GM10248 (cell line): ENCODE data around the gene ARPP21.

Experiments
- CTCF ChIA-PET: fragments of 300-600 bp; sonication (Branson Sonifier 250); formaldehyde crosslinking; extraction: SDS; loops from one replicate; lab custom pipeline; 2021; ENCODE audit warnings: antibody characterized with exemption; lab: Yijun Ruan, JAX
- POLR2A ChIA-PET: fragments of 350-650 bp; sonication (Branson Sonifier 250); formaldehyde crosslinking; extraction: SDS; loops from one replicate; lab custom pipeline; 2020; ENCODE audit warnings: antibody characterized with exemption; lab: Yijun Ruan, JAX
- DNase-seq: peaks from one replicate; pipeline ENCODE4 v3.0.0; 2012; ENCODE audit errors: extremely low spot score
- CTCF ChIP-seq: IDR thresholded peaks from 2 replicates; pipeline ENCODE4 v1.5.1; 2012; ENCODE audit warnings: mild to moderate bottlenecking, low read depth; ENCODE audit errors: extremely low read depth, missing control alignments, control extremely low read depth

ARPP21 gene

GRCh38 chr3:35635407-35635806, 3.9 kb upstream of the ARPP21 start:
- ChIA-PET CTCF (interaction anchor here (2.1 kb wide), 1 partner anchor 11 kb away, joined by 9 read pairs; no protein-coding TSS in a partner anchor), POLR2A (no interaction called here)
- TF ChIP-seq CTCF = no peak

GRCh38 chr3:35635926-35636683, 3.2 kb upstream of the ARPP21 start:
- POLR2A ChIA-PET = no interaction called here
- no peak for DNase-seq
- CTCF ChIA-PET = interaction anchor here (0.7 to 2.1 kb wide), 2 partner anchors 10 to 13 kb away, joined by 3 to 9 read pairs; no protein-coding TSS in a partner anchor
- TF ChIP-seq CTCF = no peak

More at GRCh38 chr3:35635407-35635806, 3.9 kb upstream of the ARPP21 start:
- no peak for DNase-seq

GRCh38 chr3:35638251-35638979, 910 bp upstream of the ARPP21 start:
- no peak for DNase-seq
- TF ChIP-seq CTCF = no peak
- CTCF ChIA-PET = interaction anchor here (0.6 kb wide), 1 partner anchor 31 kb away, joined by 3 read pairs; no protein-coding TSS in a partner anchor
- POLR2A ChIA-PET = no interaction called here

- CTCF ChIA-PET = no interaction called here
- no peak for TF ChIP-seq CTCF
- no peak for DNase-seq
Measured at GRCh38 chr3:35638980-35639253, 408 bp upstream of the ARPP21 start.

GRCh38 chr3:35640190-35641165, 1.2 kb downstream of the ARPP21 start:
- no peak for TF ChIP-seq CTCF
- CTCF ChIA-PET = interaction anchor here (1.1 kb wide), 1 partner anchor 19 kb away, joined by 3 read pairs; no protein-coding TSS in a partner anchor
- no peak for DNase-seq

More at GRCh38 chr3:35638980-35639253, 408 bp upstream of the ARPP21 start:
- POLR2A ChIA-PET = no interaction called here

GRCh38 chr3:35641331-35641730, 2.0 kb downstream of the ARPP21 start:
- no peak for TF ChIP-seq CTCF
- CTCF ChIA-PET = no interaction called here
- POLR2A ChIA-PET = no interaction called here
- DNase-seq = no peak

More at GRCh38 chr3:35640190-35641165, 1.2 kb downstream of the ARPP21 start:
- POLR2A ChIA-PET = no interaction called here
